MM.1S (cell line): ENCODE data around the gene CELSR3.

Experiments
- CTCF ChIP-seq: fragments of 300-600 bp; sonication (generic); IDR thresholded peaks from 2 replicates; pipeline ENCODE4 v1.5.1; 2016; ENCODE audit warnings: antibody characterized with exemption, low read length, mixed read lengths
- EZH2 ChIP-seq: fragments of 300-600 bp; sonication (generic); optimal IDR thresholded peaks from 2 replicates; pipeline ENCODE3; 2017; ENCODE audit warnings: low read depth, mild to moderate bottlenecking, antibody characterized with exemption, low read length, mixed read lengths

- no peak for TF ChIP-seq CTCF
- no peak for TF ChIP-seq EZH2
Observed at GRCh38 chr3:48694610-48695392, 32.1 kb upstream of the CELSR3 start.
